HL-60/S4 treated with phorbol 12-myristate 13-acetate at 8.2 ng/mL for 4 days and 3 days (cell line): Measurements from ENCODE around the gene KCNK4.

Source experiments
- in situ Hi-C: fragments of 300-500 bp; cut with MboI; formaldehyde crosslinking; loops from 2 replicates; pipeline ENCODE4 v1.15.0; 2022; ENCODE audit warnings: low sequenced_read_pairs

KCNK4 gene

DNA sequence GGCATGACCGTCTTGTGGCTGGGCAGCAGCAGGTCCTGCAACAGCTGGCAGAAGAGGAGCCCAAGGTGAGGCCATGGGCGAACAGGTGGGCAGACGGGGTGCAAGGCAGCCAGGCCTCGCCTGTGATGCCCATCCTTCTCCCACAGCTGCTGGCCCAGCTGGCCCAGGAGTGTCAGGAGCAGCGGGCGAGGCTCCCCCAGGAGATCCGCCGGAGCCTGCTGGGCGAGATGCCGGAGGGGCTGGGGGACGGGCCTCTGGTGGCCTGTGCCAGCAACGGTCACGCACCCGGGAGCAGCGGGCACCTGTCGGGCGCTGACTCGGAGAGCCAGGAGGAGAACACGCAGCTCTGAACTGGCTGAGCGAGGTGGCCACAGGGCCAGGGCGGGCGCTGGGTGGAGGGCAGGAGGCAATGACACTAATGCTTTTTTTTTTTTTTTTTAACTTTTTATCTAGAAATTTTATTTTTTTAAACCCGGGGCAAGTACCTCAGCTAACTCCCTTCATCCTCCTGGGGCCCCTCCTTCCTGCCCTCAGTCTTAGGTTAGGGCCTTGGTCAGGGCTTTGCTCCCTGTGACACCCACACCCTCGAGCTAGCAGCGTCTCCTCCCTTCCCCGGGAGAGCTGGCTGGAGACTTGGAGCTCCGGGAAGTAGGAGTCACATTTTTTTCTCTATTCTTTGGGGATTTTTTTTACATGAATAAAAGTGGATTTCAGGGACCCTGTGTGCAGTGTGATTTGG, 23.7 kb upstream of the KCNK4 start:
- in situ Hi-C loops: no loop called here

DNA sequence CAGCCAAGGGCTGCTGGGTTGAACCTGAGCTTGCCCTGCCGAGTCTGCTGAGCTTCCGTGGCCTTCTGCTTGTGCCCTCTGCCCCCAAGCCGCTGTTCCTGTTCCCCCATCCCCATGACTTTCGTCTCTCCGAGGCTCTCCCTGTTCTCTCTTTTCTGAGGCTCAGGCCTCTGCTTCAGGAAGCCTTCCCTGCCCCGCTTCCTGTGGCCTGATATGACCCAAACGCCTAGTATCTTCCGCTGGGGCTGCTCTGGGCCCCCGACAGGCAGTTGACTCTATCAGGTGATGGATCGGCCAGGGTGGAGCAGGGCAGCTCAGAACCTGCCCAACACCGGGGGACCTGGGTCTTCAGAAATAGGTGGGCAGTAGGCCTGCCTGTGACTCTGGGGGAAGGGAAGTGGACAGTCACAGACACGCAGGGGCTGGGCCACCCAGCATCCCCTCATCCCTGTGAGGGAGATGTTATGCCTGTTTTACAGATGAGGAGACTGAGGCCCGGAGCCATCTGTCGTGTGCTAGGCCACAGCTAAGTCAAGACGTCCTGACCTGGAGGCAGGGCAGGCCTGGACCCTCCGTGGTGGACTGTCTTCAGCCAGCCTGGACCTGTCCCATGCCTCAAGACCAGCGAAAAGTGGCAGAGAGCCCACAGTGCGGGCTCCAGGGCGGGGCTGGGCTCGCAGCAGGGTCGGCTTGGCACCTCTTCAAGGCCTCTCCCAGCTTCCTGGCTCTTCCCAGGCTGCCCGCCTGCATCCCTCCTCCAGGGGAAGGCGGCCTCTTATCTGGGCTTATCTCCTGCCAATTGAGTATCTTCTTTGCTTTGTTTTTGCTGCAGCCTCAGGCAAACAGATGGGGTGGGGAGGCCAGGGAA, 22.8 kb upstream of the KCNK4 start:
- in situ Hi-C loops: no loop called here

DNA sequence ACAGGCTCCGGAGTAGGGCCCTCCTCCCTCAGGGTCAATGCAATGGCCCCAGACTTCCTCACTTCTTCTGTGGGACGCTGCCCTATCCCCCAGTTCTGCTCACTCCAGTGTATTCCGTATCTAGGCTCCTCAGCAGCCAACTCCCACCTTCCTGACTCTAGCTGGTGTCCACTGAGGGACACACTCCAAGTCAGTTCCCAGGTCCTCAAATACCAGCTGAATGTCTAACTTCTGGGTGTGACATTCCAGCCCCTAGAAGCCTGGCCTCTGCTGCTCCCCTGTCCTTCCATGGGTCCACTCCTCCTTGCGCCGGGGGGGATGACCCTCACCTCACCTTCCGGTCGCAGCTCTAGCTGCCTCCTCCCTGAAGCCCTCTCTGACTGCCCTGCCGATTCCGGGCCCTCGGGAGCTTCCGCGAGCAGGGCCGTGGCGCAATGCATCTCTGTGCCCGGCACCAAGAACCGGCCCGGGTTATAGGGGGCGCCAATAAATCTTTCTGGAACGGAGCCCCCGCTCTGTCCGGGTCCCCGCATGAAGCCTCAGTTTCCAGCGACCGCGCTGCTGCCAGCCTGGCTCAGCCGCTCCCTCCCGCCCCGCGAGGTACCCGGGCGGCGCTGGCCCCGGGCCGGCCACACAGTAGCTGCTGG, 22.1 kb upstream of the KCNK4 start:
- in situ Hi-C loops: no loop called here

DNA sequence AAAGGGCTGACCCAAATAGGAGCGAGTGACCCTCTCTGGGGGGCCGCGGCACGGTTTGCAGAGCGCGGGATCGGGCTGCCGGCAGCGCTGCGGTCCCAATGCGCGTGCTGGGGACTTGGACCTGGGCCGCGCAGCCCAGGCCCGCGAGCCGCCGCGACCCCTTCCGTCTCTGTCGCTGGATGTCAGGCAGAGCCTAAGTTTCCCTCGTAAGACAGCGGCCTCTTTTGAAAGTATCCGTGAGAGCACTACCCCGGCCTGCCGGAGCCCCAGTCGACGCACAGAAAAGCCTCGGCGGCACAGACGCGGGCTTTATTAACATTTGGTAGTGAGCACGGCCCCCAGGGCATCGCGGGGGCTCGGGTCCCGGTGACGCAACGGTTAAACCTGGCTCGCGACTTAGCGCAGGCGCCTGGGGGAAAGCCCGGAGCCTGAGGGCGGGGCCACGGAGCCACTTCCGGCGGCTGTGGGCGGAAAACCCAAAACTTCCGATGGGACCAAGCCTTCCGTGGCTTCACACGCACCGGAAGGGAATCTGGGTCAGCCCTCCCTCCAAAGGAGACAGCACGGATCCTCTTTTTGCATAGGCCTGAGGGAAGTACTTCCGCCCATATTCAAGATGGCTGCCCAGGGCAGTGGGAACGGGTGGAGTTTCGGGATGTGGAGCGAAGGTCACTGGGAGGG, 21.4 kb upstream of the KCNK4 start:
- in situ Hi-C loops: no loop called here

DNA sequence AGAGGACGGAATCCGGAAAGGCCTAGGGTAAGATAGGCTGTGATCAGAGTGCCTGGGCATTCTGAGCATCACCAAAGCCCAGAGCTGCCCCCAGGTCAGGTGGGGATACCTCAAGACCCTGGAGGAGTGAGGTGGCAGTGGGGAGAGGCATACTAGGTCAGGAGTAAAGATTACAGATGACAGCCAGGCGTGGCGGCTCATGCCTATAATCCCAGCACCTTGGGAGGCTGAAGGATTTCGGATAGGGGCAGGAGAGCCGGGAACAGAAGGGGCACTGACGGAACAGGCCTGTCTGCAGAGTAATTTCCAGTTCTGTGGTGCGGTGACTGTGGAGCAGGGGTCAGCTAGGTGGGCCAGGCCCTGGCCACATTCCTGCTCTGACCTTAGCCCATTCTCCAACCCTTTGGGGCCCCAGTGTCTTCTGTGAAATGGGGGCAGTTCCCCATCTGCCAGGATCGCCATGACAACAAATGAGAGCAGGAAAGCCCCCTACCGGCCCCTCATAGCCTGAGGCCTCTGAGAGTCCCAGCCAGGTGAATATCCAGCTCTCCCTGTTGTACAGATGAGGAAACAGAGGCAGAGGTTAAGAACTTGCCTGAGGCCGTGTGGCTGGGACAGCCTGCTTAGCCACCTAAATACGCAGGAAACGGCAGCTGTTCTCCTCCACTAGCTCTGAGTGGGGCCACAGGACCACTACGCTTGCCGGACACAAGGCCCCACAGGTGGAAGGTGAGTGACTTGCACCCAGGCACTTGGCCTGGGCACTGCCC, 15.9 kb upstream of the KCNK4 start:
- in situ Hi-C loops: no loop called here

DNA sequence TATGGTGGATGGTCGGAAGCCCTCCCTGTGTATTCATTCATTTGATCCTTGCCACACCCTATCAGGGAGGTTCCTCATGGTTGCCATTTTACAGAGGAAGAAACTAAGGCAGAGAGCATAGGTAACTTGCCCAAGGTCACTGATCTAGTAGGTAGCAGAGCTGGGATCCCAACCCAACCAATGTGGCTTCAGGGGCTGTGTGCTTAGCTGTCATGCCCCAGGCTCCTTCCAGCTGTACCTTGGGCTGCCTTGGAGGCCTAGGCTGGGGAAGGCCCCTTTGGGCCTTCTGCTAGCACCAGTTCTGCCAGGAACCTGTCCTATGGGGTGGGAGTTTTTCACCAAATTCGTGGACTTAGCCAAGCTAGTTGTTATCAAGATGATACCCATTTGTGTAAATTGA, 15.3 kb upstream of the KCNK4 start:
- in situ Hi-C loops: no loop called here

DNA sequence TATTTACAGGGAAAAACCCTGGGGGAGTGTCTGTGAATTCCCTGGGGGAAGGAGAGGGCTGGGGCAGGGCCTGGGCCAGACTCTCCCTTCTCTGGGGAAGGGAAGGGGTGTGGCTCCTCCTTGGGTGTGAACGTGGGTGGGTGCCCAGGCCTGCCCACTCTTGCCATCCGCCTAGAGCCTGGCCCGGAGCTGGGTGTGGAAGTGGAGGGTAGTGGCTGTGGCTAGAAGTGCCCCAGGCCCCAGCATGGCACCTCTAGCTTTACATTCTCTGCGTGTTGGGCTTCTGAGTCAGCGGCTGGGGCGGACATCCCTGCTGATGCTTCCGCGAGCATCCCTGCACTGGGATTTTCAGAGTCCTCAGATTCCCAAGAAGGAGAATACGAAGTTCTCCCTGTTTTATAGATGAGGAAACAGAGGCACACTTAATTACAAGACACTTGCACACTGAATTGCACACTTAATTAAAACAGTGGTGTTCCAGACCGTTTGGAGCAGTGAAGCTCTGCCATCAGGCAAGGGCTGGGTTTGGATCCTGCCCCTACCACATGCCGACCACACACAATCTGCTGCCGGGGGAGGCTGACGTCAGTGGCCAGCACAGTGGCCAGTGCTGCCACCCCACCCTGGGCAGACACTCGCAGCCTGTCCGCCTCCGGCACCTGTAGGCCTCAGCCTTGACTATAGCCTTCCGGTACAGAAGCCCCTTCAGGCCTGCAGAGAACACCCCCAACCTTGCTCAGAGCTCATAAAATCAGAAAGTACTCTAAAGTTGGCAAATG, 14.3 kb upstream of the KCNK4 start:
- in situ Hi-C loops: no loop called here

DNA sequence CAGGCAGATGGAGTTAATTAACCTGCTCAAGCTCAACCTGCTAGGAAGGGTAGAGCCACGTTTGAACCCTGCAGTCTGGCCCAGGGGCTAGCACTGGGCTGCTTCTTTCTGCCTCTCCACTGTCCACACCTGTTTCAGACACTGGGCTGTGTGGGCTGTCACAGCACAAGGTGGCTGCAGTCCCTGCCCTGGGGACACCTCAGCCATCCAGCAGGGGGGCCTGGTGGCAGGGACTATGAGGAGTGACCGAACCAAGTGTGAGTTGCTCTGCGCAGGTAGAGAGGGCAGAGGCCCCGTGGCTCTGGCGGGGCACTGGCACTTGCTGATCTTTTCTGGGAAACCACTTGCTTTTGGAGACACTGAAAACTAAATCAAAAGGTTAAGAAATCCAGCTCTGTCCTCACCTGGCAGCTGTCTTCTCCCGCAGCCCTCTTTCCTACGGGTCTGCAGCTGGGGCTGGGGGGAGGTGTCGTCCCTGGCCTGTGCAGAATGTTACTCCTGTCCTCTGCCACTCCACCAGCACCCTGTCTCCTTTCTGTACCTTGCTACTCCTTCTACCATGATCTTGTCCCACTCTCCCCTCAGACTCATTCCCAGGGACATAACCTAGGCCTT, 12.4 kb upstream of the KCNK4 start:
- in situ Hi-C loops: no loop called here

DNA sequence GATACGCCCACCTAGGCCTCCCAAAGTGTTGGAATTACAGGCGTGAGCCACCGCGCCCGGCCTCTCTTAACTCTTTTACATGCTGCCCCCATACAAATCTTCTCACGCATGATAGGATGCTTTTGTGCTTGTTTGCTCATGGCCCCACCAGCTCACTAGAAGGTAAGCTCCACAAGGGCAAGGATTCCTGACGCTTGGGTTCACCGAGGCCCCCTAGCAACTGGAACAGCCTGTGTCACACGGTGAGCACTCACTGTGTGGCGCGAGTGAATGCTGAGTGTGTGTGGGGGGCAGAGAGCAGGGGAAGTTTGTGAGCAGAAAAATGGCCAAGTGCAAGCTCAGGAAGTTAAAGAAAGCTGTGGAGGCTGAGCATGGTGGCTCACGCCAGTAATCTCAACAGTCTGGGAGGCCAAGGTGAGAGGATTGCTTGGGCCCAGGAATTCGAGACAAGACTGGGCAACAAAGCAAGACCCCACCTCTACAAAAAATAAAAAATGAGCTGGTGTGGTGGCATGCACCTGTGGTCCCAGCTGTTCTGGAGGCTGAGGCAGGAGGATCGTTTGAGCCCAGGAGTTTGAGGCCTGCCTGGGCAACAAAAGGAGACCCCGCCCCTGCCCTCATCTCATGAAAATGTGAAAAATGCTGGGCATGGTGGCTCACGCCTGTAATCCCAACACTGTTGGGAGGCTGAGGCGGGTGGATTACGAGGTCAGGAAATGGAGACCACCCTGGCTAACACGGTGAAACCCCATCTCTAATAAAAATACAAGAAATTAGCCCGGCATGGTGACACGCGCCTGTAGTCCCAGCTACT, 8.9 kb upstream of the KCNK4 start:
- in situ Hi-C loops: no loop called here

DNA sequence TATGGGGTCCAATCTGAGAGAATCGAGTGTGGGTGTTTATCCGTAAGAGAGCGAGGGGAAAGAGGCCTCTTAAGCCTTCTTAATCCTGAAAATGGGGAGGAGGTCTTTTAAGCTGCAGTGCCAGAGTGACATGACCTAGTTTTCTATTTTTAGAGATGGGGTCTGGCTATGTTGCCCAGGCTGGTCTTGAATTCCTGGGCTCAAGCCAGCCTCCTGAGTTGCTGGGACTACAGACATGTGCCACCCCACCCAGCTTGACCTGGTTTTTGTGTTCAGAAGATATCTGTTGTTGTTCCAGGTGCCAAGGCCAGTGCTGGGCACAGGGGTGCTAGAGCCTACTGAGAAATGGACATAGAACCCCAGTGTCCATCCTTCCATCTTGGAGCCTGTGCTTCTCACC, 8.0 kb upstream of the KCNK4 start:
- in situ Hi-C loops: no loop called here

DNA sequence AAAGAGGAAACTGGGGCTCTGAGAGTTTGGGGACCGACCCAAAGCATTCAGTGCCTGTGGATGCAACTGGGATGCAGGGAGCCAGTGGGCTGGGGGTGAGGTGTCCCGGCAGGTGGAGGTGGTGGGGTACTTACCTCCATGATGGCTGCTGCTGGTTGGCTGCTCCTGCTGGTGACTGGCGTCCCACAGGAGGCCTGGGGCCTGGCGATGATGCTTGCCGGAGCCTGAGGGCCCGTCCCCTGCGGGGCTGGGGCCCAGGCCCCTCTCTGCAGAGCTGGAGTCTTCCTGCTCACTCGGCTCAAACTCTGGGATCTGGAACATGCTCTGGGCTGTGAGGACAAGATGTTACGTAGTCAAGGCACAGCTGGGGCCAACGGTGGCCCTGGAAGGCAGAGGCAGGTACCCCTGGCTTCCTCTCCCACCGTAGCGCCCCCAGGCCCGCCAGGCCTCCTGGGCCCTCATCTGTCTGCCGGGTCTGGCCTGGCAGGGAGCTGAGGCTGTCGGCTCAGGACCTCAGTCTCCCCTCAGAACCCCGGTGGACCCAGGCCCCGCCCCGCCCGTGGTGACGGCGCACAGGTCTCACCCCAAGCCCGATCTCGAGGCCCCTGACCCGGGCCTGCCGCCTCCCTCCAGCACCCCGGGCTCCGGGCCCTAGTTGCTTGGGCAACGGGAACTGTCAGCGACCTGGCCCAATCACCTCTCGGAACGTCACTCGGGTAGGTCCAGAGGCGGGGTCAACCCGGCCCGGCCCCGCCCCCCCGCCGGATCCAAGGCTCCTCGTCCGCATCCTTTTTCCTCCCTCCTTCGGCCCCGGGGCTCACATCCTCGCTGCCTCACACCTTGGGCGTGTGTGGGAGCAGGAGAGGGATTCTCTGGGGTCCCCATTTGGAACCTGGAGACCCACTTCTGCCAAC, 6.8 kb upstream of the KCNK4 start, which contains the start of gene BAD:
TSS of gene BAD (minus strand) at position 618 of the 914 bp plus-strand sequence. CDS start at position 321, 297 bp downstream.
- in situ Hi-C loops: no loop called here

DNA sequence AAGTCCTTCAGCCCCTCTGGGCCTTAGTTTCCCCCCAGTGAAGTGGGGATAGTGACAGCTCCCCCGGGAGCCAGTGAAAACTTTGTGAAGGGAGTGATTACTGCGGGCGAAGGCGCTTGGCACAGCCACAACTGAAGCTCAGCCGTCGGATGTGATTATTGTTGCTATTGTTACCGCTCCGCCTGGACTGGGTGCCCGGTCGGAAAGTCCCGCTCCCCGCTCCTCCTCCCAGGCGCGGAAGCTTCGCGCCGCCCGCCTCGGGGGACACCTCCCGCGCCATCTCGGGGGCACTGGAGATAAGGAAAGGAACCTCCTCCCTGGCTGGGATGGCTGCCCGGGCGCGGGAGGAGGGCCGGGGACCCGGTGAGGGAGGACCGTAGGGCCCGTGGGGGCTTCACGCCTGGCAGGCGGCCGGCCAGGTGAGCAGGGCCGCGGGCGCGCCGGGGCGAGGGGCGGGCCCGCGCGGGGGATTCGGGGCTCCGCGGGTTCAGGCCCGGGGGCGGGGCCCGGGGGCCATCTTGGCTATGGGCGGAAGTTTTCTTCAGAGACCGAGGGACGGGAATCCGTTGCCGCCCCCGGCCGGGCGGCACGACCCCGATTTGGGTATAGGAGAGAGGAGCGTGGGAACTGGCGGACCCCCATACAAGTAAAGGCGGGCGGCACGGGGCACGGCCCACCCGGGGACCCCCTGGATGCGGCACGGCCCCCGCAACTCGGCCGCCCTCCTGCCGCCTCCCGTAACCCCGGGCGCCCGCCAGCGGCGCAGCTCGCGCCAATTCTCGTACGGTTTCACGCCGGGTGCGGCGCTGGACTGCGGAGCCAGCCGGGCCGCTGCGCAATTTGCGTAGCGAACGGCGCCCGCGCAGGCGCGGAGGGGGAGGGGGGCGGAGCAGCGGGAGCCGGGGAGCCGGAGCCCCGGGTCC, 5.9 kb upstream of the KCNK4 start, which contains the start of gene GPR137:
TSS of gene GPR137 (plus strand) at position 887 of the 923 bp plus-strand sequence. CDS start 677 bp downstream, outside the sequence.
- in situ Hi-C loops: no loop called here

DNA sequence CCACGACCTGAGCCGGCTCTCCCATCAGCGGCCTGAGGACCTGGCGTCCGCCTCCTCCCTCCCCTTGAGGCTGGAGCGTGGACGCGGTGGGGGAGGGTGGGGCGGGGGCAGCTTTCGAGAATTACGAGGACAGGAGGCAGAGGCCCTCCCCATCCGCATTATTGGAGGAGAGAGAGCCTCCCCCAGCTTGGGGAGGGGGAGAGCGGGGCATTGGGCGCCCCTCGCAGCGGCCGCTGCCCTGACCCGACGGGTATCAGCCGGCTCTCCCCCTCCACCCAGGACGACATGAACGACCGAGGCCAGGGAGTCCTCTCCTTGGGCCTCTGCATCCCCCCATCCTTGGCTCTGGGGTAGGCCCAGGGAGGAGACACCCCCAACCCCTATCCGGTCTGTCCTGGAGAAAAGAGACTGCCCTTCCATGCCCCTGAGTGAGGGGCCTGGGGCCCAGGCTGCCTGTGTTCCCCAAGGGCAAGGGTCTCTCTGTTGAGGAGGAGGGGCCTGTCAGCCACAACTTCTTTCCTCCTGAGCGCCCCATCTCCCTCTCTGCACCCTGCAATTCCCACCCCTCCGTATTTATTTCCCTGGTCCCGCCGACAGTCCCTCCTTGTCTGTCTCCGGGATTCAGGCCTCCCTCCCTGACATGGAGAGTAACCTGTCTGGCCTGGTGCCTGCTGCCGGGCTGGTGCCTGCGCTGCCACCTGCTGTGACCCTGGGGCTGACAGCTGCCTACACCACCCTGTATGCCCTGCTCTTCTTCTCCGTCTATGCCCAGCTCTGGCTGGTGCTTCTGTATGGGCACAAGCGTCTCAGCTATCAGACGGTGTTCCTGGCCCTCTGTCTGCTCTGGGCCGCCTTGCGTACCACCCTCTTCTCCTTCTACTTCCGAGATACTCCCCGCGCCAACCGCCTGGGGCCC, 5.0 kb upstream of the KCNK4 start:
- in situ Hi-C loops: no loop called here

DNA sequence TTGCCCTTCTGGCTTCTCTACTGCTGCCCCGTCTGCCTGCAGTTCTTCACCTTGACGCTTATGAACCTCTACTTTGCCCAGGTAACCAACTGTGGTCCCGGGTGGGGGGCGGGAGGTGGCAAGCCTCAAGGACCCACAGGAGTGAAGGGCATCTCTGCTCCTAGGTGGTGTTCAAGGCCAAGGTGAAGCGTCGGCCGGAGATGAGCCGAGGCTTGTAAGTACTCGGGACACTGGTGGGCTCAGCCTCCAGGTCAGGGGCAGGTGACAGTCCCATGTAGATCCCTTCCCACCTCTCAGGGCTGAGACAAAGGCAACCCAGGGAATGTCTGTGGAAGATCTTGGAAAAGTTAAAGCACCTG, 4.3 kb upstream of the KCNK4 start:
- in situ Hi-C loops: no loop called here
